22Rv1 (cell line): ENCODE results near the gene LPO.

Experiments
- H3K27ac ChIP-seq: fragments of 450-650 bp; 2 replicates; pipeline ENCODE4 v1.5.1; 2017
- CTCF ChIP-seq: fragments of 450-650 bp; IDR thresholded peaks from 2 replicates; pipeline ENCODE4 v1.5.1; 2017; ENCODE audit warnings: mild to moderate bottlenecking
- ZFX ChIP-seq: fragments of 450-650 bp; IDR thresholded peaks from 2 replicates; pipeline ENCODE4 v1.6.1; 2017; ENCODE audit warnings: antibody characterized with exemption, borderline replicate concordance

The LPO gene

DNA sequence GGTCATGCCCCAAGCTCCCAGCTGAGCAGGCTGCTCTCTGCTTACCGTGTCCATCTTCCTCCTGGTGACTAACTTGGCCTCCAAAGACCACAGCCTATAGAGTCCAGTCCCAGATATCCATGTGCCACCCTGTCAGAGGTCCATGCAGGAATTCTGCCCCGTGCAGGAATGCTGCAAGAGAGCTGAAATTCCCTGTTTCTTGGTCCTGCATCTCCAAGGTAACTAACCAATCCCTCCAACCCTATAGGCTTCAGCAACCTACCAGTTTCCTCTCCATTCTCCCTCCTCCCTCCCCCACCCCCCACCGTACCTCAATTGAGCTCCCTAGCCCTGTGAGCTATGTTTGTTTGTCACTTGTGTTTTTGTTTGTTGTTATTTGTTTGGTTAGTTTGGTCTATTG lies 9.7 kb upstream of the LPO start:
- H3K27ac ChIP-seq, result no peak overlapping the region
- no peak for TF ChIP-seq ZFX
- no peak for TF ChIP-seq CTCF

- H3K27ac ChIP-seq, result no peak overlapping the region
- TF ChIP-seq CTCF (no peak), ZFX (no peak)
Measured at GRCh38 chr17:58229384-58229783, 9.0 kb upstream of the LPO start.

DNA sequence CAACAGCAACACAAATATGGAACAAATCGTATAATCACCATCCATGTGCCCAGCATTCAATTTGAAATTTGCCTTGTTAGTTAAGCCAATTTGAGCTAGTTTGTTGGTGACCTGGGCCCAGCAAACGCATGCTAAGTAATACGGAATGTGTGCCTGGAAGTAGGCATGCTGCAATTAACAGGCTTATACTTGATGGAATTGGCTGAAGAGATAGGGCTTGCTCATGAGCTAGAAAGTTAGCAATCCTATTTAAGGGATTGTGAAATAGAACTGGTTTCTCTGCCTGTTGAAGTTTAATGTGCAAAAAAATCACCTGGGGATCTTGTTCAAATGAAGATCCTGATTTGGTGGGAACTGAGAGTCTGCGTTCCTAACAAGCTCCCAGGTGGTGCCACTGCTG lies 8.5 kb upstream of the LPO start:
- TF ChIP-seq ZFX (no peak), CTCF (no peak)
- no peak overlapping the region for H3K27ac ChIP-seq

DNA sequence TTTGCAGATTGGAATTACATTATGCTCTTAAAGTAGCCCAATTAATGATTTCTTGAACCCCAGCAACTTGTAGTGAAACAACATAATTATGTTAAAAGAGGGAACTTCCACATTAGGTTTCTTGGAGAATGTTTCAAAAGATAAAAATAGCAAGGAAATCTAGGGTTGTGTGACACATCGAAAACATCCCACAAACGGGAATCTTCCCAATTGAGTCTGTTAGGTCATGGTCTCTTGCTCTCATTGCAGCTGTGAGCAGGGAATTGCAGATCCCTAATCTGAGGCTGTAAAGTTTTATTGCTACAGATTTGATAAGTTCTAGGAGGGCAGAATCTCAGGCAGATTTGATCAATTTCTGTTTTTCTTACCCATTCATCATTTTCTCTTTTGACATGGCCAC lies 6.7 kb upstream of the LPO start:
- no peak for TF ChIP-seq ZFX
- TF ChIP-seq CTCF, result no peak
- no peak overlapping the region for H3K27ac ChIP-seq

- TF ChIP-seq CTCF (no peak), ZFX (no peak)
- no peak overlapping the region for H3K27ac ChIP-seq
Measured at GRCh38 chr17:58232707-58233156, 5.7 kb upstream of the LPO start.

GRCh38 chr17:58233543-58233942 lies 4.8 kb upstream of the LPO start:
- TF ChIP-seq ZFX (no peak), CTCF (no peak)
- H3K27ac ChIP-seq, result no peak overlapping the region

DNA sequence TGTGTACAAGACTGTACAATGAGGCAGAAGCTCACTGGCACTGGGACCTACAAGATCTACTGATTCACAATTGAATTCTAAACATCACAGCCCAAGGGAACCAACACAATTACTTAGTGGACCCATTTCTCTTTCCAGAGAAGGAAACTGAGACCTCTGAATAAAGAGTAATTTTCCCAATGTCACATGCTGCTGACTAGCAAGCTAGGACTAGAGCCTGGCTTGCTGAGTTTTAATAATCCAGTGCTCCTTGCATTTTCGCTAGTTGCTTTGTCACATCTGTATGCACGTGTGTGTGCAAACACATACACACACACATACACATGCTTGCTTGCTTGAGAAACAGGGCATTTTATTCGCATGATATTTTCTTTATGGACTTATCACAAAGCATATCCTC lies 3.9 kb upstream of the LPO start:
- TF ChIP-seq CTCF, result no peak
- no peak for TF ChIP-seq ZFX
- H3K27ac ChIP-seq, result no peak overlapping the region
